IMR-90 (cell line): Measurements from ENCODE around the gene TSPAN32. TPM values are rescaled to one million over a fixed set of nuclear protein-coding genes. Genes with fewer than 3 reads are reported as not detected.

ENCODE experiments used
- ATAC-seq: fragments of 200-7000 bp; cut with Tn5 transposase; 2 replicates; pipeline ENCODE4 v1.9.1; 2020; ENCODE audit warnings: low read depth, mild to moderate bottlenecking, moderate library complexity
- BruUV-seq: library from RNA; stranded (reverse); fragments of 400-500 nt; replicated peaks from 2 replicates; lab custom pipeline; 2021; lab: Mats Ljungman, UMichigan
- CTCF ChIA-PET: fragments of 300-600 bp; formaldehyde crosslinking; extraction: SDS; loops from one replicate; lab custom pipeline; 2021; ENCODE audit warnings: antibody characterized with exemption; lab: Yijun Ruan, JAX
- POLR2A ChIA-PET: fragments of 300-600 bp; sonication (Branson Sonifier 250); formaldehyde crosslinking; loops from one replicate; lab custom pipeline; 2022; ENCODE audit warnings: antibody characterized with exemption; ENCODE audit not compliant: unreplicated experiment; lab: Charles Lee
- DNase-seq: peaks from one replicate; pipeline ENCODE4 v3.0.0; 2013
- H2AFZ ChIP-seq: replicated peaks from 2 replicates; pipeline ENCODE3; 2013; ENCODE audit warnings: low read length, mild to moderate bottlenecking; ENCODE audit not compliant: poor library complexity
- H2AK5ac ChIP-seq: 2 replicates; pipeline ENCODE4 v1.6.1; 2013; ENCODE audit warnings: low read depth, low read length, inconsistent platforms
- H2AK9ac ChIP-seq: replicated peaks from 2 replicates; pipeline ENCODE3; 2013; ENCODE audit warnings: mild to moderate bottlenecking, low read depth, low read length, moderate library complexity; ENCODE audit not compliant: poor library complexity
- H2BK120ac ChIP-seq: 2 replicates; pipeline ENCODE4 v1.6.1; 2013; ENCODE audit warnings: low read depth, low read length, inconsistent platforms
- H2BK15ac ChIP-seq: 3 replicates; pipeline ENCODE4 v1.6.1; 2013; ENCODE audit warnings: low read depth, low read length, inconsistent platforms
- H2BK20ac ChIP-seq: 2 replicates; pipeline ENCODE4 v1.6.1; 2013; ENCODE audit warnings: low read depth, mild to moderate bottlenecking, inconsistent platforms, low read length, moderate library complexity
- H2BK5ac ChIP-seq: 2 replicates; pipeline ENCODE4 v1.6.1; 2013; ENCODE audit warnings: mild to moderate bottlenecking, low read depth, low read length, inconsistent platforms; ENCODE audit not compliant: poor library complexity, severe bottlenecking
- H3K14ac ChIP-seq: replicated peaks from 2 replicates; pipeline ENCODE4 v1.6.1; 2013; ENCODE audit warnings: low read depth, low read length, inconsistent platforms
- H3K18ac ChIP-seq: 2 replicates; pipeline ENCODE4 v1.6.1; 2013; ENCODE audit warnings: low read depth, low read length, control low read depth
- H3K23ac ChIP-seq: 2 replicates; pipeline ENCODE4 v1.6.1; 2013; ENCODE audit warnings: low read depth, low read length, inconsistent platforms
- H3K27ac ChIP-seq: 2 replicates; pipeline ENCODE4 v1.5.1; 2013; ENCODE audit warnings: mild to moderate bottlenecking, control low read depth, low read length; ENCODE audit not compliant: insufficient read depth
- H3K27me3 ChIP-seq: 2 replicates; pipeline ENCODE4 v1.6.1; 2013; ENCODE audit warnings: low read length; ENCODE audit not compliant: control insufficient read depth, insufficient read depth
- H3K36me3 ChIP-seq: 2 replicates; pipeline ENCODE4 v1.6.1; 2013; ENCODE audit warnings: low read length, mixed read lengths; ENCODE audit not compliant: control insufficient read depth, insufficient read depth
- H3K4ac ChIP-seq: 2 replicates; pipeline ENCODE4 v1.6.1; 2013; ENCODE audit warnings: low read depth, low read length, inconsistent platforms
- H3K4me1 ChIP-seq: 2 replicates; pipeline ENCODE4 v1.6.1; 2013; ENCODE audit warnings: low read length, mixed read lengths; ENCODE audit not compliant: control insufficient read depth, insufficient read depth
- H3K4me2 ChIP-seq: 2 replicates; pipeline ENCODE4 v1.6.1; 2013; ENCODE audit warnings: low read depth, mild to moderate bottlenecking, control low read depth, low read length, moderate library complexity
- H3K4me3 ChIP-seq: 2 replicates; pipeline ENCODE4 v1.5.1; 2013; ENCODE audit warnings: low read depth, mild to moderate bottlenecking, control low read depth, low read length, moderate library complexity; ENCODE audit not compliant: insufficient read depth
- H3K56ac ChIP-seq: 2 replicates; pipeline ENCODE4 v1.6.1; 2013; ENCODE audit warnings: low read length, inconsistent platforms; ENCODE audit not compliant: insufficient read depth; ENCODE audit errors: extremely low read depth
- H3K79me1 ChIP-seq, 2 experiments: 2 replicates each; pipeline ENCODE4 v1.6.1; 2013; ENCODE audit warnings: low read length in 2 of 2, inconsistent platforms in 1 of 2, low read depth in 1 of 2
- H3K9ac ChIP-seq: 2 replicates; pipeline ENCODE4 v1.6.1; 2013; ENCODE audit warnings: low read depth, low read length, control low read depth
- H3K9me1 ChIP-seq: 2 replicates; pipeline ENCODE4 v1.6.1; 2013; ENCODE audit warnings: low read length, inconsistent platforms; ENCODE audit not compliant: insufficient read depth
- H3K9me3 ChIP-seq: 2 replicates; pipeline ENCODE4 v1.6.1; 2013; ENCODE audit warnings: low read length; ENCODE audit not compliant: control insufficient read depth, insufficient read depth
- H4K20me1 ChIP-seq: 2 replicates; pipeline ENCODE4 v1.6.1; 2013; ENCODE audit warnings: low read length, inconsistent platforms; ENCODE audit not compliant: insufficient read depth
- H4K5ac ChIP-seq: 2 replicates; pipeline ENCODE4 v1.6.1; 2013; ENCODE audit warnings: mild to moderate bottlenecking, low read depth, low read length, control low read depth
- H4K8ac ChIP-seq, 2 experiments: 2 replicates each; pipeline ENCODE4 v1.6.1; 2013; ENCODE audit warnings: low read depth in 2 of 2, low read length in 2 of 2, control low read depth in 1 of 2, inconsistent platforms in 1 of 2
- H4K91ac ChIP-seq: 2 replicates; pipeline ENCODE4 v1.6.1; 2013; ENCODE audit warnings: low read depth, low read length, inconsistent platforms; ENCODE audit not compliant: insufficient read depth
- CEBPB ChIP-seq: IDR thresholded peaks from 2 replicates; pipeline ENCODE4 v1.6.1; 2012; ENCODE audit warnings: low read depth, low read length, improper control_type of control experiment
- MAZ ChIP-seq: IDR thresholded peaks from 2 replicates; pipeline ENCODE4 v1.6.1; 2012; ENCODE audit warnings: low read depth, mild to moderate bottlenecking, low read length, improper control_type of control experiment, moderate library complexity, borderline replicate concordance
- WGBS, 2 experiments: methylation state at CpG; one replicate each; pipeline versions ENCODE4 v1.1.5 to v1.1.7; 2013; ENCODE audit warnings: missing lambda C conversion rate in 2 of 2; ENCODE audit not compliant: insufficient read length in 1 of 2; ENCODE audit errors: extremely low coverage in 2 of 2; 5-methylcytosine and 5-hydroxymethylcytosine counted together
- dilution Hi-C: fragments of 300-500 bp; cut with HindIII; formaldehyde crosslinking; loops from one replicate; pipeline ENCODE4 v1.14.3; 2018; ENCODE audit warnings: low sequenced_read_pairs; ENCODE audit not compliant: unreplicated experiment
- in situ Hi-C: fragments of 300-500 bp; cut with MboI; formaldehyde crosslinking; loops from 3 replicates; pipeline ENCODE4 v1.14.3; 2019; ENCODE audit warnings: low sequenced_read_pairs, inconsistent platforms, mixed read lengths
- intact Hi-C: fragments of 100-400 bp; cut with micrococcal nuclease; formaldehyde crosslinking; loops from 2 replicates; pipeline ENCODE4 v1.10.0; 2022
- polyA plus RNA-seq, 3 experiments: library from polyadenylated mRNA; depleted of rRNA; stranded (reverse); fragments of >200 nt; gene quantifications; 2 replicates each; pipeline ENCODE4 v1.2.3, GENCODE V29; 2012; ENCODE audit warnings: low replicate concordance in 1 of 3
- total RNA-seq: library from RNA; depleted of rRNA; stranded (reverse); fragments of >200 nt; gene quantifications from 2 replicates; pipeline ENCODE4 v1.2.3, GENCODE V29; 2012

Gene TSPAN32
- total and polyA plus RNA-seq, 2 of the 4 experiments (the other 2 are of a cell fraction): 0.07 TPM; not detected in 1

DNA sequence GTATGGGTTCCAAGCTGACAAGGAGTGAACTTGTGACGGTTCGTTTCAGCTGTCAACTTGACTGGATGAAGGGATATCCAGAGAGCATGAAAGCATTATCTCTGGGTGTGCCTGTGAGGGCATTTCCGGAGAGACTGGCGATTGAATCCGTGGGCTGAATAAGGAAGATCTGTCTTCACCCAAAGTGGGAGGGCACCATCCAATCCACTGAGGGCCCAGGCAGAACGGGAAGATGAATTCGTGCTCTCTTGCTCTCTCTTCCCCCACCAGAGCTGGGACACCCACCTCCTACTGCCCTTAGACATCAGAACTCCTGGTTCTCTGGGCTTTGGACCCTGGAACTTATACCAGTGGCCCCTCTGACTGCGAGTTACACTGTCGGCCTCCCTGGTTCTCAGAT, 59.8 kb downstream of the TSPAN32 start:
- dilution Hi-C loops: no loop called here
- no peak for ATAC-seq
- in situ Hi-C loops: no loop called here
- Histone ChIP-seq H3K27ac (no peak overlapping the region), H4K8ac (no peak overlapping the region), H3K9me3 (no peaks in the 10 kb centered on the region), H2AK9ac (no peak overlapping the region), H3K4me3 (no peak overlapping the region), H2BK20ac (no peak overlapping the region), H3K23ac (no peak overlapping the region), H4K5ac (no peak overlapping the region), H3K4ac (no peak overlapping the region), H3K18ac (no peak overlapping the region), H3K14ac (no peak overlapping the region), H3K27me3 (peaks cover 5% of the 10 kb centered on the region; the same call in 1 of the 2 replicates), H3K4me1 (no peaks in the 10 kb centered on the region), H3K79me1 (no peaks in the 10 kb centered on the region), H3K36me3 (no peaks in the 10 kb centered on the region), H3K9me1 (no peaks in the 10 kb centered on the region; the same call in 1 of the 2 replicates), H4K91ac (no peak overlapping the region), H2BK5ac (no peak overlapping the region), H2BK15ac (no peak overlapping the region), H3K4me2 (no peak overlapping the region), H2BK120ac (no peak overlapping the region), H3K9ac (no peak overlapping the region), H2AFZ (no peak overlapping the region), H3K56ac (no peak overlapping the region), H2AK5ac (no peak overlapping the region), H4K20me1 (0 out of 2 replicates have a peak, but pooled peaks cover 6% of the 10 kb centered on the region)
- POLR2A ChIA-PET: no interaction called here
- no peak for DNase-seq
- BruUV-seq: no TSS peak
- CTCF ChIA-PET: no interaction called here
- 57% methylated on average over 3 of the region's 9 CpGs; no CpG with 5 or more reads in 1 of the 2 experiments for WGBS, 2 experiments
- intact Hi-C loops: no loop called here
- no peak for TF ChIP-seq MAZ
- TF ChIP-seq CEBPB: no peak
